AG09319 (cell line): ENCODE measurements around the gene METRN.

Experiments used
- DNase-seq: peaks from one replicate; pipeline ENCODE4 v3.0.0-alpha.2; 2010; ENCODE audit warnings: low read depth; ENCODE audit errors: extremely low read depth
- TF ChIP-seq, protein P1 (sequence below): IDR thresholded peaks from 2 replicates; pipeline ENCODE4 v1.5.1; 2011; ENCODE audit warnings: low read depth, mild to moderate bottlenecking, inconsistent platforms, low read length, moderate library complexity

METRN gene

DNA sequence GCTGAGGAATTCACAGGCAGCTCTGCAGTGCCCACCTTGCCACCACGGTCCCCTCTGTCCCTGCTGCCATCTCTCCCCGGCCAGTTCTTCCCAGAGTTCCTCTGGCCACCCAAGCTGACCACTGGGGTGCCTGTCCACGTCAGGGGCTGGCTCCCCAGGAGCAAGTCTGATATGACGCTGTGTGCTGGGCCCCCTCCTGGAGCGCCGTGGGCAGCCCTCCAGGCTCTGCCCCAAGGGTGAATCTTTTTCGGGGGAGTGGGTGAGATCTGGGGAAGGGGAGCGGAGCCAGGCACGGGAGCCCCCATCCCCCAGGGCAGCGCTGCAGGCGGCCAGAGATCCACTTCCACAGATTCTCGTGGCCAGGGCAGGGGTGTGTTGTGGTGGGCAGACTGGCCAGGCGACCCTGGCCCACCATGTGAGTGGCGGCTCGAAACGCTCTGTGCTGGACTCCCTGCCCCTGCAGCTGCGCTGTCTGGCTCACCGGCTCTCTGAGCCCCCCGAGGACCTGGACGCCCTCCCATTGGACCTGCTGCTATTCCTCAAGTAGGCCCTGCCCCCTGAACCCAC is 49.3 kb downstream of the METRN start:
- no peak for DNase-seq
- TF ChIP-seq, protein P1, sequence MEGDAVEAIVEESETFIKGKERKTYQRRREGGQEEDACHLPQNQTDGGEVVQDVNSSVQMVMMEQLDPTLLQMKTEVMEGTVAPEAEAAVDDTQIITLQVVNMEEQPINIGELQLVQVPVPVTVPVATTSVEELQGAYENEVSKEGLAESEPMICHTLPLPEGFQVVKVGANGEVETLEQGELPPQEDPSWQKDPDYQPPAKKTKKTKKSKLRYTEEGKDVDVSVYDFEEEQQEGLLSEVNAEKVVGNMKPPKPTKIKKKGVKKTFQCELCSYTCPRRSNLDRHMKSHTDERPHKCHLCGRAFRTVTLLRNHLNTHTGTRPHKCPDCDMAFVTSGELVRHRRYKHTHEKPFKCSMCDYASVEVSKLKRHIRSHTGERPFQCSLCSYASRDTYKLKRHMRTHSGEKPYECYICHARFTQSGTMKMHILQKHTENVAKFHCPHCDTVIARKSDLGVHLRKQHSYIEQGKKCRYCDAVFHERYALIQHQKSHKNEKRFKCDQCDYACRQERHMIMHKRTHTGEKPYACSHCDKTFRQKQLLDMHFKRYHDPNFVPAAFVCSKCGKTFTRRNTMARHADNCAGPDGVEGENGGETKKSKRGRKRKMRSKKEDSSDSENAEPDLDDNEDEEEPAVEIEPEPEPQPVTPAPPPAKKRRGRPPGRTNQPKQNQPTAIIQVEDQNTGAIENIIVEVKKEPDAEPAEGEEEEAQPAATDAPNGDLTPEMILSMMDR, result no peak

DNA sequence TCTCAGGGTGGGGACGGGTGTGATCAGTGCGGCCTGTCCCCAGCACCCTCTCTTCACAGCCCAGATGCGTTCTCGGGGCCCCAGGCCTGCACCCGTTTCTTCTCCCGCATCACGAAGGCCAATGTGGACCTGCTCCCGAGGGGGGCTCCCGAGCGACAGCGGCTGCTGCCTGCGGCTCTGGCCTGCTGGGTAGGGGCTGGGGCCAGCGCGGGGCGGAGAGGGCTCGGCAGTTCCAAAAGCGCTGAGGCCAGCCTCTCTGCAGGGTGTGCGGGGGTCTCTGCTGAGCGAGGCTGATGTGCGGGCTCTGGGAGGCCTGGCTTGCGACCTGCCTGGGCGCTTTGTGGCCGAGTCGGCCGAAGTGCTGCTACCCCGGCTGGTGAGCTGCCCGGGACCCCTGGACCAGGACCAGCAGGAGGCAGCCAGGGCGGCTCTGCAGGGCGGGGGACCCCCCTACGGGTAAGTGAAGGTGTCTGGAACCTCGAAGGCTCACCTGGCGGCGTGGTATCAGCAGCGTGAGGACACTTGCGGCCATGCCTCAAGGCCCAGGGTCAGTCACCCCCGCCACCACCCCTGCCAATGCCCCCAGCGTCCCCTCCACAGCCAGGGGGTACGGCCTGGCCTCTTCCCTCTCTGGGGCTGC is 50.0 kb downstream of the METRN start:
- TF ChIP-seq, protein P1, result no peak
- DNase-seq, result no peak

DNA sequence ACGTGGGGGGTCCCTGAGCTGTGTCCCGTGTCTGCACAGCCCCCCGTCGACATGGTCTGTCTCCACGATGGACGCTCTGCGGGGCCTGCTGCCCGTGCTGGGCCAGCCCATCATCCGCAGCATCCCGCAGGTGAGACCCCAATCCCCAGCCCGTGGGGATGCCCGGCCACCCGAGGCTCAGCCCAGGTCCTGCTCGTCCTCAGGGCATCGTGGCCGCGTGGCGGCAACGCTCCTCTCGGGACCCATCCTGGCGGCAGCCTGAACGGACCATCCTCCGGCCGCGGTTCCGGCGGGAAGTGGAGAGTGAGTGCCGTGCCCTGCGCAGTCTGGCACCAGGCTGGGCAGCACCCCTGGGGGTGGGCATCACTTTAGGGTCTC is 50.6 kb downstream of the METRN start:
- DNase-seq, result no peak
- TF ChIP-seq, protein P1, result no peak

DNA sequence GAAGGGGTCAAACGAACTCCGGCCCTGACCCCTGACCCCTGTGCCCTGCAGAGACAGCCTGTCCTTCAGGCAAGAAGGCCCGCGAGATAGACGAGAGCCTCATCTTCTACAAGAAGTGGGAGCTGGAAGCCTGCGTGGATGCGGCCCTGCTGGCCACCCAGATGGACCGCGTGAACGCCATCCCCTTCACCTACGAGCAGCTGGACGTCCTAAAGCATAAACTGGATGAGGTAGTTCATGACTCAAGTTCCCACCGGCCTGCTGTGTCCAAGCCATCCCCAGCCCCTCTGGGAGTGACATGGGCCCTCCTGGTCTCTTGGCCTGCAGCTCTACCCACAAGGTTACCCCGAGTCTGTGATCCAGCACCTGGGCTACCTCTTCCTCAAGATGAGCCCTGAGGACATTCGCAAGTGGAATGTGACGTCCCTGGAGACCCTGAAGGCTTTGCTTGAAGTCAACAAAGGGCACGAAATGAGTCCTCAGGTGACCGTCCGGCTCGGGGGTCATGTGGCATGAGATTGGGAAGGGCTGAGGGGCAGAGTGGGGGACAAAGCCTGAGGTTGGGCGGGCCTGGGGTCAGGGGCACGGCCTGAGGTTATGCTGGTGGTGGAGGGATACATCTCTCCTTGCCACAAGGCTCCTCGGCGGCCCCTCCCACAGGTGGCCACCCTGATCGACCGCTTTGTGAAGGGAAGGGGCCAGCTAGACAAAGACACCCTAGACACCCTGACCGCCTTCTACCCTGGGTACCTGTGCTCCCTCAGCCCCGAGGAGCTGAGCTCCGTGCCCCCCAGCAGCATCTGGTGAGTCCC is 51.3 kb downstream of the METRN start:
- DNase-seq, result no peak
- TF ChIP-seq, protein P1, result no peak

DNA sequence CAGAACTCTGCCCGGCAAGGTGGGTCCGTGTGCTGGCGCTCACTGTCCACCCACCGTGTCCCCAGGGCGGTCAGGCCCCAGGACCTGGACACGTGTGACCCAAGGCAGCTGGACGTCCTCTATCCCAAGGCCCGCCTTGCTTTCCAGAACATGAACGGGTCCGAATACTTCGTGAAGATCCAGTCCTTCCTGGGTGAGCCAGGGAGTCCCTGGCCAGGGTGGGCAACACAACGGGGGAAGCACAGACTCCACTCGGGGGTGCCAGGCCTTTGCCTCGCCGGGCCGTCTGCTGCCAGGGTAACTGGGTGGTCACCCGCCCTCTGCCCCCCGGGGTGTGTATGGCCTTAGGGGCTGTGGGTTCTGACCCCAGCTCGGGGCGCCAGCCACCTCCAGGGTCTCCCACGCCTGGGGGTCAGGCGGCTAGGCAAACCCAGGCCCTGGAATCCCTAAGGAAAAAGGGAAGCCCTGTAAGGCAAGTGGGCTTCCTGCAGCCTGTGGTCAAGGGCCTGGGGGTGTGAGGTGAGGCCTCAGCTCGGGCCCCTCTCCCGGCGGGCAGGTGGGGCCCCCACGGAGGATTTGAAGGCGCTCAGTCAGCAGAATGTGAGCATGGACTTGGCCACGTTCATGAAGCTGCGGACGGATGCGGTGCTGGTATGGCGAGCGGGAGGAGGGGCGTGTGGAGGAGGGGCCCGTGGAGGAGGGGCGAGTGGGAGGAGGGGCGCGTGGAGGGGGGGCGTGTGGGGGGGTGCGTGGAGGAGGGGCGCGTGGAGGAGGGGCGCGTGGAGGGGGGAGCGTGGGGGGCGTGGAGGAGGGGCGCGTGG is 52.1 kb downstream of the METRN start:
- DNase-seq, result no peak
- TF ChIP-seq, protein P1, result no peak

DNA sequence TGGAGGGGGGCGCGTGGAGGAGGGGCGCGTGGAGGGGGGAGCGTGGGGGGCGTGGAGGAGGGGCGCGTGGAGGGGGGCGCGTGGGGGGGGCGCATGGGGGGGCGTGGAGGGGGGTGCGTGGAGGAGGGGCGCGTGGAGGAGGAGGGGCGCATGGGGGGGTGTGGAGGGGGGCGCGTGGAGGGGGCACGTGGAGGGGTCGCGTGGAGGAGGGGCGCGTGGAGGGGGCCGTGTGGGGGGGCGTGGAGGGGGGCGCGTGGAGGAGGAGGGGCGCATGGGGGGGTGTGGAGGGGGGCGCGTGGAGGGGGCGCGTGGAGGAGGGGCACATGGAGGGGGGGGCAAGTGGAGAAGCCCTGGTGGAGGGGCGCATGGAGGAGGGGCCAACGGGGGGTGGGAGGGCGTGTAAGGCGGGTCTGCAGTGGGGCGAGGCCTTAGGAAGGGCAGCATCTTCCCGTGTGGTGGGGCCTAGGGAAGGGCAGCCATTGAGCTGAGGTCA is 52.9 kb downstream of the METRN start:
- DNase-seq, result no peak
- TF ChIP-seq, protein P1, result no peak
